ENCODE results near the gene HABP4.

The HABP4 gene, protein sequence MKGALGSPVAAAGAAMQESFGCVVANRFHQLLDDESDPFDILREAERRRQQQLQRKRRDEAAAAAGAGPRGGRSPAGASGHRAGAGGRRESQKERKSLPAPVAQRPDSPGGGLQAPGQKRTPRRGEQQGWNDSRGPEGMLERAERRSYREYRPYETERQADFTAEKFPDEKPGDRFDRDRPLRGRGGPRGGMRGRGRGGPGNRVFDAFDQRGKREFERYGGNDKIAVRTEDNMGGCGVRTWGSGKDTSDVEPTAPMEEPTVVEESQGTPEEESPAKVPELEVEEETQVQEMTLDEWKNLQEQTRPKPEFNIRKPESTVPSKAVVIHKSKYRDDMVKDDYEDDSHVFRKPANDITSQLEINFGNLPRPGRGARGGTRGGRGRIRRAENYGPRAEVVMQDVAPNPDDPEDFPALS

DNA sequence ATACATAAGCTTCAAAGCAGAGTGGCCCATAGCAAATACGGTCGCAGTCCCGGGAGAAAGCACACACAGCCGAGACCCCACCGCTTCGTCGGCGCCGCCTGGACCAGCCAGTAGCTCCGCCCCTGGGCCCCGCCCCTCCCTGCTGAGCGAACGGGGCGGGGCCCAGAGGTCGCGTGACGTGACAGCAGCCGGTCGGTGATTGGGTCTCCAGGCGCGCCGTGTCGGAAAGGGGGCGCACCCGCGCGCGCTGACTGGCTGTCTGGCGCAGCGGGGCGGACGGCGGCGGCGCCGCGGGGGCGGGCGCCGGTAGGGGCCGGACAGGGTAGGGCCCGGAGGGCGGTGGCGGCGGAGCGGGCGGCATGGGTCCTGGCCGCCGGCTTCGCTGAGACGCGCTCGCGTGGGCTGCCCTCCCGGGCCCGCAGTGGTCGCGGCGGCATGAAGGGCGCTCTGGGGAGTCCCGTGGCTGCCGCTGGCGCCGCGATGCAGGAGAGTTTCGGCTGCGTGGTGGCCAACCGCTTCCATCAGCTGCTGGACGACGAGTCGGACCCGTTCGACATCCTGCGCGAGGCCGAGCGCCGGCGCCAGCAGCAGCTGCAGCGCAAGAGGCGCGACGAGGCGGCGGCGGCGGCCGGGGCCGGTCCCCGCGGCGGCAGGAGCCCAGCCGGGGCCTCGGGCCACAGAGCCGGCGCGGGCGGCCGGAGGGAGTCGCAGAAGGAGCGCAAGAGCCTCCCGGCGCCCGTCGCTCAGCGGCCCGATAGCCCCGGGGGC lies at the start of gene HABP4:
HABP4 (plus strand) TSS at position 325 of the 768 bp plus-strand sequence; CDS start at position 436, 111 bp downstream.
- peak within 1 kb of the TSS; percentile 75 for H3K4me3 ChIP-seq (ENCODE audit: low read depth, low read length)
- TF ChIP-seq, protein P1, sequence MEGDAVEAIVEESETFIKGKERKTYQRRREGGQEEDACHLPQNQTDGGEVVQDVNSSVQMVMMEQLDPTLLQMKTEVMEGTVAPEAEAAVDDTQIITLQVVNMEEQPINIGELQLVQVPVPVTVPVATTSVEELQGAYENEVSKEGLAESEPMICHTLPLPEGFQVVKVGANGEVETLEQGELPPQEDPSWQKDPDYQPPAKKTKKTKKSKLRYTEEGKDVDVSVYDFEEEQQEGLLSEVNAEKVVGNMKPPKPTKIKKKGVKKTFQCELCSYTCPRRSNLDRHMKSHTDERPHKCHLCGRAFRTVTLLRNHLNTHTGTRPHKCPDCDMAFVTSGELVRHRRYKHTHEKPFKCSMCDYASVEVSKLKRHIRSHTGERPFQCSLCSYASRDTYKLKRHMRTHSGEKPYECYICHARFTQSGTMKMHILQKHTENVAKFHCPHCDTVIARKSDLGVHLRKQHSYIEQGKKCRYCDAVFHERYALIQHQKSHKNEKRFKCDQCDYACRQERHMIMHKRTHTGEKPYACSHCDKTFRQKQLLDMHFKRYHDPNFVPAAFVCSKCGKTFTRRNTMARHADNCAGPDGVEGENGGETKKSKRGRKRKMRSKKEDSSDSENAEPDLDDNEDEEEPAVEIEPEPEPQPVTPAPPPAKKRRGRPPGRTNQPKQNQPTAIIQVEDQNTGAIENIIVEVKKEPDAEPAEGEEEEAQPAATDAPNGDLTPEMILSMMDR (IDR thresholded peaks at IDR 0.05; ENCODE audit: low read depth, low read length), result no peak

DNA sequence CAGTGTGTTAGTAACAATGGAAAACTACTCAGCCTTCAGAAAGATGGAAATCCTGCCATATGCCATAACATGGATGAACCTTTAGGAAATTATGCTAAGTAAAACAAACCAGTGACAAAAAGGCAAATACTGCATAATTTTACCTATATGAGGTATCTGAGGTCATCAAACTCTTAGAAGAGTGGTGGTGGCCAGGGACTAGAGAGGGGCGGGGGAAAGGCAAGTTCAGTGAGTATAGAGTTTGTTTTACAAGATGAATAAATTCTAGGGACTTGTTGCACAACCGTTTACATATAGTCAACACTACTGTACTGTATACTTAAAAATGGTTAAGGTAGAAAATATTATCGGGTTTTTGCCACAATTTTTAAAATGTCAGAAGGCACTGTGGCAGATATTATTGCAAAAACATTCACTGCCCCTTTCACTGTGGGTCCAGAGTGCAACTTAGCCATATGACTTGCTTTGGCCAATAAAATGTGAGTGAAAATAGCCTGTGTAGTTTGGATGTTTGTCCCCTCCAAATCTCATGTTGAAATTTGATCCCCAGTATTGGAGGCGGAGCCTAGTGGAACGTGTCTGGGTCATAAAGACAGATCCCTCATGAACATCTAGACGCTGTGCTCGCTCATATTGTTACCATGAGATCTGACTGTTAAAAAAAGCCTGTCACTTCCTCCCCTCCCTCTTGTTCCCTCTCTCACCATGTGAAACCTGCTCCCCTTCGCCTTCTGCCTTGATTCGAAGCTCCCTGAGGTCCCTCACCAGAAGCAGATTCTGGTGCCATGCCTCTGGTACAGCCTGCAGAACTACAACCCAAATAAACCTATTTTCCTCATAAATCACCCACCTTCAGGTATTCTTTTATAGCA lies 41.3 kb upstream of the HABP4 start:
- no peak overlapping the region for H3K4me3 ChIP-seq (ENCODE audit: low read depth, low read length)
- TF ChIP-seq, protein P1 (IDR thresholded peaks at IDR 0.05; ENCODE audit: low read depth, low read length), result no peak

DNA sequence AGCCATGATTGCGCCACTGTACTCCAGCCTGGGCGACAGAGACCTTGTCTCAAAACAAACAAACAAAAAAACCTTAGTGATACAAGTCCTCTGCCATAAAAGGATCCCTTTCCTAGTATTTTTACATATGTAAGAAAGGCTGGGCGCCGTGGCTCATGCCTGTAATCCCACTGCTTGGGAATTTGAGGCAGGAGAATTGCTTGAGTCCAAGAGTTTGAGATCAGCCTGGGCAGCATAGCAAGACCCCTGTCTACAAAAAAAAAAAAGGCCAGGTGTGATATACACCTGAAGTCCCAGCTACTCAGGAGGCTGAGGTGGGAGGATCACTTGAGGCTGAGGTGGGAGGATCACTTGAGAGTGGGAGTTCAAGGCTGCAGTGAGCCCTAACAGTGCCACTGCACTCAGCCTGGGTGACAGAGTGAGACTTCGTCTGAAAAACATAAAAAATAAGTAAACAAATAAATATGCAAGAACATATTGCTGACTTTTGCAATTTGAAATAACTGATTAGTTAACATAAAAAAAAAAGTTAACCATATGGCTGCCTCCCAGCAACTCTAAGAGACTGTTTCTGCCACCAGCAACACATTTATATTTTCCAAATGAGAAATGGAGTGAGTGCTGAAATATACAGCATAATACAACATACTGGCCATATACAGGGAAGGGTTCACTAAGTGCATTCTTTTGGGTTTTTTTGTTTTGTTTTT lies 38.7 kb upstream of the HABP4 start:
- no peak overlapping the region for H3K4me3 ChIP-seq (ENCODE audit: low read depth, low read length)
- TF ChIP-seq, protein P1 (IDR thresholded peaks at IDR 0.05; ENCODE audit: low read depth, low read length), result no peak

DNA sequence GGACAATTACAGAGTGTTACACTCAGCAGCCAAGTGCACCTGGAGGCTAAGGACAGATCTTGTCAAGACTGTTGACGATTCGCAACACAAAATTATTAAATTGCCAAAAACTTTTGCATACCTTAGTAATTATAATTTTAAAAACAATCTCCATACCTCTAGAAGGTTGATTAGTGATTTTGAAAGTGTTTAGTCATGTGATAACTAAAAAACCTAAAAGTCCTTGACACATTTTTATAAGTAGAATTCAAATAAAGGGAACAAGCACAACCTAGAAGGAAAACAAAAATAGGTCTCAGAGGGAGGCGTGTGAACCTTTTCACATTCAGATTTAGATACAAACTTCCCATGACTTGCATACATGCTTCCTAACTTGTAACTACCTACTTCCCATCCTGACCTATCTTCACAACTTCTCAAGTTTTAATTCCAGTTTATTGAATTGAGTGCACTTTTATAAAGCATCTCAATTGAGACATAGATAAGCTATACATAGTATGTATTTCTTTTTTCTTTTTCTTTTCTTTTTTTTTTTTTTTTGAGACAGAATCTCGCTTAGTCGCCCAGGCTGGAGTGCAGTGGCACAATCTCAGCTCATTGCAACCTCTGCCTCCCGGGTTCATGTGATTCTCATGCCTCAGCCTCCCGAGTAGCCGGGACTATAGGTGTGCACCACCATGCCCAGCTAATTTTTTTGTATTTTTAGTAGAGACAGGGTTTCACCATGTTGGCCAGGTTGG lies 37.6 kb upstream of the HABP4 start:
- no peak overlapping the region for H3K4me3 ChIP-seq (ENCODE audit: low read depth, low read length)
- TF ChIP-seq, protein P1 (IDR thresholded peaks at IDR 0.05; ENCODE audit: low read depth, low read length), result no peak

DNA sequence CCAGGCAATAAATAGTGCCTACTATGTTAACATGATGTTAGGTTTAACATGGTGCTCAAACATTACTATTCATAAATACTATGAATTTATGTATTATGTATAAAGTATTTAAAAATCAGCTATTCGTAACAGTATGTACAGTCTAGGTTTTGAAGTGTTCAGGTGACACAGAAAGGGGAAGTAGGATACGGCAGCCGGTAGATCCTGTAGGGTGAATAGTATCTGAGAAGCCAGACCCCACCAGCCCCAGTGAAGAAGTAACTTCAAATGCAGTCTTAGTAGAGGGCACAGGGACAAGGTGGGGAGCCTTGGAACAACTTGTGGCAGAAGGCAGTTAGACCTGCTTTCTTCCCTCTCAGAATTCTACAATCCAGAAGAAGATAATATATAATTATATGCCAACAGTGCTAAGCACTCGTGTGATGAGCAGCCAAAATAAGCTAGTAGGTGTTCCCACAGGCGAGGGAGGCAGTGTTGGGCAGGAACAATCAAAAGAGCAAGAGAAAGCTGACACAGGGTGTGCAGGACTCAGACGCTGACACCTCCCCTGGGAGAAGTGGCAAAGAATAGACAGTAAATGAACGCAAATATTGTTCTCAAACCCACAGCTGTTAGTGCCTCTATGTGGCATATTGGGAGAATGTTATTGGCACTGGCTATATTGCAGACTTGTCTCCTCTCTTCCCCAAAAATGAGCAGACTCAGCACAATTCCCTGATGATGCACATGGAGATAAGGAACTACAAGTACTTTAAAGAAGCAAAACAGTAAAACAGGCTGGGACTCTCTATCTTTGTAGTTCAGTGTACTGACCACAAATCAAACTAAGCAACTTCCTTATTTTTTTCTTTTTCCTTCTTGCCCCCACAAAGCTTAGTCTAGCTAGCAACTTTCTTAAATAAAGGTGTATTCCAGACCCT lies 36.4 kb upstream of the HABP4 start:
- H3K4me3 ChIP-seq (ENCODE audit: low read depth, low read length), result no peak overlapping the region
- TF ChIP-seq, protein P1 (IDR thresholded peaks at IDR 0.05; ENCODE audit: low read depth, low read length), result no peak

Data from WI38 (cell line).